GM12878 (cell line): Measurements from ENCODE around the gene AKAP1. TPM values are rescaled to one million over a fixed set of nuclear protein-coding genes. Genes with fewer than 3 reads are reported as not detected.

Source experiments
- ATAC-seq: fragments of 200-7000 bp; cut with Tn5 transposase; 3 replicates; pipeline ENCODE4 v1.9.1; 2020; ENCODE audit warnings: mild to moderate bottlenecking, moderate library complexity
- BruUV-seq: library from RNA; stranded (reverse); fragments of 400-500 nt; replicated peaks from 2 replicates; lab custom pipeline; 2021; lab: Mats Ljungman, UMichigan
- CTCF ChIA-PET: fragments of 300-600 bp; sonication (Branson Sonifier 250); formaldehyde crosslinking; extraction: SDS; loops from one replicate; lab custom pipeline; 2021; ENCODE audit warnings: inconsistent platforms; lab: Yijun Ruan, JAX
- POLR2A ChIA-PET: fragments of 350-600 bp; formaldehyde crosslinking; extraction: SDS; loops from one replicate; lab custom pipeline; 2021; ENCODE audit warnings: inconsistent platforms; lab: Charles Lee
- RAD21 ChIA-PET: fragments of 300-600 bp; sonication (Branson Sonifier 250); formaldehyde crosslinking; loops from one replicate; lab custom pipeline; 2023; ENCODE audit warnings: antibody characterized with exemption; ENCODE audit not compliant: unreplicated experiment; lab: Charles Lee
- SMC1A ChIA-PET: fragments of 300-600 bp; sonication (Branson Sonifier 250); formaldehyde crosslinking; loops from one replicate; lab custom pipeline; 2023; ENCODE audit not compliant: unreplicated experiment, uncharacterized antibody; lab: Charles Lee
- DNase-seq: peaks from one replicate; pipeline ENCODE4 v3.0.0-alpha.2; 2011; ENCODE audit warnings: low read depth, low spot score
- FAIRE-seq: peaks from 3 replicates; lab custom pipeline; 2011; peaks lifted over from hg19 to GRCh38; lab: Jason Lieb, UNC
- H2AFZ ChIP-seq: 2 replicates; pipeline ENCODE4 v1.6.0; 2011; ENCODE audit warnings: low read depth, low read length, control low read depth; ENCODE audit not compliant: control insufficient read depth
- H3K27ac ChIP-seq: 2 replicates; pipeline ENCODE4 v1.5.1; 2011; ENCODE audit warnings: control low read depth; ENCODE audit not compliant: control insufficient read depth, insufficient read depth
- H3K27me3 ChIP-seq, 2 experiments: replicated peaks in 1 of 2; 2 replicates each; pipeline versions ENCODE4 v1.6.0 to v1.6.1; 2011; ENCODE audit warnings: low read length in 1 of 2; ENCODE audit not compliant: control insufficient read depth in 2 of 2, insufficient read depth in 2 of 2
- H3K36me3 ChIP-seq, 2 experiments: 2 replicates each; pipeline ENCODE4 v1.5.1; 2011; ENCODE audit warnings: low read length in 1 of 2; ENCODE audit not compliant: control insufficient read depth in 2 of 2, insufficient read depth in 2 of 2
- H3K4me1 ChIP-seq: 2 replicates; pipeline ENCODE4 v1.6.1; 2011; ENCODE audit warnings: mild to moderate bottlenecking, low read length, moderate library complexity, mixed read lengths; ENCODE audit not compliant: control insufficient read depth, insufficient read depth
- H3K4me2 ChIP-seq: 2 replicates; pipeline ENCODE4 v1.6.0; 2011; ENCODE audit warnings: control low read depth; ENCODE audit not compliant: control insufficient read depth, insufficient read depth
- H3K4me3 ChIP-seq: fragments of 200-600 bp; sonication (generic); 2 replicates; pipeline ENCODE4 v1.5.1; 2016
- H3K79me2 ChIP-seq: 2 replicates; pipeline ENCODE4 v1.6.0; 2011; ENCODE audit warnings: low read length; ENCODE audit not compliant: control insufficient read depth, insufficient read depth
- H3K9ac ChIP-seq: 2 replicates; pipeline ENCODE4 v1.8.0; 2011; ENCODE audit warnings: low read length, control low read depth, mixed read lengths; ENCODE audit not compliant: control insufficient read depth, insufficient read depth
- H3K9me3 ChIP-seq: replicated peaks from 3 replicates; pipeline ENCODE4 v1.5.1; 2011; ENCODE audit warnings: mild to moderate bottlenecking, low read length; ENCODE audit not compliant: control insufficient read depth, insufficient read depth
- H4K20me1 ChIP-seq: 2 replicates; pipeline ENCODE4 v1.6.0; 2011; ENCODE audit not compliant: control insufficient read depth, insufficient read depth
- BACH1 ChIP-seq: fragments of 450-650 bp; IDR thresholded peaks from 2 replicates; pipeline ENCODE4 v1.6.1; 2017; ENCODE audit warnings: mild to moderate bottlenecking, borderline replicate concordance
- CHD2 ChIP-seq: IDR thresholded peaks from 2 replicates; pipeline ENCODE4 v1.6.1; 2011; ENCODE audit warnings: low read depth, low read length, improper control_type of control experiment, borderline replicate concordance
- CTCF ChIP-seq, 3 experiments: IDR thresholded peaks in 2 of 3; conservative IDR thresholded peaks in 1 of 3; 2 replicates each; pipeline ENCODE4 v1.5.1; 2011; ENCODE audit warnings: low read depth in 3 of 3, low read length in 3 of 3, mild to moderate bottlenecking in 3 of 3, control low read depth in 2 of 3, moderate library complexity in 2 of 3, inconsistent platforms in 1 of 3, mixed read lengths in 1 of 3; ENCODE audit not compliant: control insufficient read depth in 2 of 3, insufficient read depth in 1 of 3; ENCODE audit errors: extremely low read depth in 1 of 3
- EGR1 ChIP-seq, 2 experiments: IDR thresholded peaks; 1 replicate in 1 of 2; 2 replicates in 1 of 2; pipeline ENCODE4 v1.6.1; 2011 to 2012; ENCODE audit warnings: low read depth in 2 of 2, low read length in 2 of 2, borderline replicate concordance in 1 of 2, mild to moderate bottlenecking in 1 of 2, moderate library complexity in 1 of 2
- KAT2A ChIP-seq: conservative IDR thresholded peaks from 2 replicates; pipeline ENCODE4 v1.6.1; 2011; ENCODE audit warnings: low read depth, low read length; ENCODE audit not compliant: control insufficient read depth
- MTA2 ChIP-seq: fragments of 450-650 bp; IDR thresholded peaks from 2 replicates; pipeline ENCODE4 v1.6.1; 2016; ENCODE audit warnings: low read depth, mild to moderate bottlenecking, moderate library complexity
- NFIC ChIP-seq: IDR thresholded peaks from 2 replicates; pipeline ENCODE4 v1.6.1; 2012; ENCODE audit warnings: low read depth, mild to moderate bottlenecking, inconsistent platforms, low read length, moderate library complexity
- NR2C2 ChIP-seq: IDR thresholded peaks from 2 replicates; pipeline ENCODE4 v1.6.1; 2011; ENCODE audit warnings: borderline replicate concordance, low read depth; ENCODE audit not compliant: control insufficient read depth, insufficient read length
- POLR2A ChIP-seq: IDR thresholded peaks from 2 replicates; pipeline ENCODE4 v1.6.1; 2011; ENCODE audit warnings: low read depth, mild to moderate bottlenecking, low read length
- POU2F2 ChIP-seq: IDR thresholded peaks from 3 replicates; pipeline ENCODE4 v1.6.1; 2011; ENCODE audit warnings: low read depth, mild to moderate bottlenecking, low read length, borderline replicate concordance
- RBBP5 ChIP-seq: fragments of 200-600 bp; sonication (generic); conservative IDR thresholded peaks from 2 replicates; pipeline ENCODE4 v1.6.1; 2016
- RFX5 ChIP-seq: IDR thresholded peaks from 2 replicates; pipeline ENCODE4 v1.6.1; 2011; ENCODE audit warnings: low read depth, low read length, improper control_type of control experiment
- SMARCA5 ChIP-seq: fragments of 450-650 bp; IDR thresholded peaks from 2 replicates; pipeline ENCODE4 v1.6.1; 2017; ENCODE audit warnings: mild to moderate bottlenecking
- SREBF1 ChIP-seq: IDR thresholded peaks from 2 replicates; pipeline ENCODE4 v1.6.1; 2012; ENCODE audit warnings: mild to moderate bottlenecking, low read length
- TCF3 ChIP-seq: IDR thresholded peaks from 2 replicates; pipeline ENCODE4 v1.6.1; 2012; ENCODE audit warnings: low read depth, mild to moderate bottlenecking, low read length, borderline replicate concordance; ENCODE audit not compliant: insufficient read depth
- ZBTB11 ChIP-seq: fragments of 450-650 bp; formaldehyde crosslinking; IDR thresholded peaks from 2 replicates; pipeline ENCODE4 v1.5.0; 2022; ENCODE audit warnings: mild to moderate bottlenecking, missing genetic modification characterization
- ZSCAN29 ChIP-seq: fragments of 450-650 bp; IDR thresholded peaks from 2 replicates; pipeline ENCODE4 v1.6.1; 2017; ENCODE audit warnings: mild to moderate bottlenecking, moderate library complexity
- WGBS: methylation state at CpG from one replicate; pipeline ENCODE4 v1.1.6; 2016; ENCODE audit warnings: low lambda C conversion rate; ENCODE audit not compliant: insufficient replicate concordance, insufficient coverage; ENCODE audit errors: missing lambda C conversion rate; 5-methylcytosine and 5-hydroxymethylcytosine counted together
- in situ Hi-C: fragments of 300-500 bp; cut with MboI; formaldehyde crosslinking; loops from 9 replicates; pipeline ENCODE4 v1.14.3; 2018; ENCODE audit warnings: mixed read lengths
- intact Hi-C: fragments of 100-400 bp; cut with micrococcal nuclease; formaldehyde crosslinking; loops from one replicate; pipeline ENCODE4 v1.14.2; 2022; ENCODE audit not compliant: unreplicated experiment
- polyA plus RNA-seq, 11 experiments: library from polyadenylated mRNA; depleted of rRNA in 4 of 11; unstranded in 6 of 11; stranded (reverse) in 5 of 11; fragments of >200 nt; fragmentation: Nextera tagmentation in 4 of 11; fragmentation: Illumina TruSeq in 1 of 11; extraction: Ambion mirVana in 4 of 11; extraction: Trizol in 1 of 11; gene quantifications; 1 replicate in 1 of 11; 2 replicates in 10 of 11; pipeline versions ENCODE4 v1.2.1 to v1.2.3, GENCODE V29; 2011 to 2016; ENCODE audit warnings: inconsistent platforms in 2 of 11, missing spikeins in 2 of 11, low read depth in 1 of 11
- total RNA-seq, 4 experiments: library from RNA; depleted of rRNA in 3 of 4; stranded (reverse); fragments of >200 nt in 3 of 4; fragmentation: Illumina TruSeq in 1 of 4; extraction: Trizol in 1 of 4; gene quantifications; 2 replicates each; pipeline versions ENCODE4 v1.2.1 to v1.2.3, GENCODE V29; 2013 to 2021

Gene AKAP1
- total and polyA plus RNA-seq, 10 of the 15 experiments (the other 5 are each of a cell fraction or from before 2014, with no cell fraction given), result 11.9 to 50.5 (median 38.1) TPM

GRCh38 chr17:57062865-57063264 lies 22.2 kb upstream of the AKAP1 start:
- no peak for TF ChIP-seq CHD2
- no peak for TF ChIP-seq POU2F2
- no peak for TF ChIP-seq ZSCAN29
- no peak for TF ChIP-seq BACH1
- no peak for TF ChIP-seq KAT2A
- TF ChIP-seq POLR2A, result no peak
- TF ChIP-seq NFIC, result no peak
- TF ChIP-seq EGR1 (IDR thresholded peaks at IDR 0.05; ENCODE audit: borderline replicate concordance in 1 of 2, low read depth in 2 of 2, low read length in 2 of 2), result no peak
- TF ChIP-seq TCF3, result no peak
- TF ChIP-seq SREBF1, result no peak
- TF ChIP-seq CTCF (IDR thresholded peaks at IDR 0.05 in 2 of 3, conservative IDR thresholded peaks at IDR 0.05 in 1 of 3; ENCODE audit: control insufficient read depth in 2 of 3, extremely low read depth in 1 of 3, insufficient read depth in 1 of 3, low read depth in 3 of 3, low read length in 3 of 3), result no peak
- no peak for TF ChIP-seq RBBP5
- no peak for TF ChIP-seq NR2C2
- no peak for TF ChIP-seq SMARCA5
- no peak for TF ChIP-seq MTA2
- TF ChIP-seq RFX5, result no peak
- TF ChIP-seq ZBTB11, result no peak
- TF ChIP-seq, all 136 proteins: peak for 0
- Histone ChIP-seq H3K27me3 (no peaks in the 10 kb centered on the region), H3K4me3 (no peak overlapping the region), H3K27ac (no peak overlapping the region), H3K79me2 (no peaks in the 10 kb centered on the region), H2AFZ (no peak overlapping the region), H4K20me1 (no peaks in the 10 kb centered on the region), H3K4me2 (no peak overlapping the region), H3K4me1 (no peaks in the 10 kb centered on the region), H3K9me3 (no peaks in the 10 kb centered on the region), H3K36me3 (no peaks in the 10 kb centered on the region), H3K9ac (no peak overlapping the region)
- POLR2A ChIA-PET, result no interaction called here
- SMC1A ChIA-PET, result interaction anchor here (1.2 kb wide), 1 partner anchor 10 kb away, joined by 3 read pairs; no protein-coding TSS in a partner anchor
- BruUV-seq, result no TSS peak
- intact Hi-C loops, result no loop called here
- in situ Hi-C loops, result no loop called here
- 47% methylated on average over 2 of the region's 2 CpGs for WGBS
- no peak for DNase-seq
- no peak for ATAC-seq
- FAIRE-seq, result no peak
- CTCF ChIA-PET, result no interaction called here
- RAD21 ChIA-PET, result no interaction called here
